ENCODE measurements around the gene SLC22A7. TPM values are rescaled to one million over a fixed set of nuclear protein-coding genes. Genes with fewer than 3 reads are reported as not detected.

The SLC22A7 gene
- total and polyA plus RNA-seq, 2 donors (not counting 1 experiment from before 2014, with no cell fraction given) = not detected

DNA sequence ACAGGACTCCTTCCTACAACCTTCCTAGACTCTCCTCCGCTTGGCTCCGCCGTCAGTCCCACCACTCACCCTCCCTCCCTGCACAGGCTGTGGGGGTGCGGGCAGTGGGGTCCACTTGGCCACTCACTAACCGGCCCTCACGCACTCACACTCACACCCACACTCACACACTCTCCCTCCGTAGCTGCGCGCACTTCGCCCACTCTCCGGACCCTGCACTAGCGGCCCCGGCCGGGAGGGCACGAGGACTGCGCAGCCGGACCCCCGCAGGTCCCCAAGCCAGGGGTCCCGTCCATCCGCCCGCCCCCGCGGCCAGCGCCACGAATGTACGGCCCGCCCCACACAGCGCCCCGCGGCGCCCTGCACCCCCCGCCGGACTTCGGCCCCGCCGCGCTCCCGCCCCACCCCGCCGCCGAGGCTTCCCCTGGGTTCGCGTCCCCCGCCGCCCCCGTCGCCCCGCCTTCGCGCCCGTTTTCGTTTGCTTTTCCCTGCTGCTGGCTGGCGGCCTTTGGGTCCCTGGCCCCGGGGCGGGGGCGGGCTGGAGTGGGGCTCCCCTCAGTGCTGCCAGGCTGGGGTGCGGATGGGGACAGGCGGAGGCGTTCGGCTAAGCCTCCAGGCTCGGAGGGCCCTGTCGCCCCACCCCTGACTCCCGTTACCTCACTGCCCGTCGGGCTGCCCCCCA, 23.0 kb upstream of the SLC22A7 start:
- no peaks in the 10 kb centered on the region for H3K36me3 ChIP-seq (replicated peaks in 1 of 2; ENCODE audit: control extremely low read depth in 1 of 2, control insufficient read depth in 1 of 2, extremely low read depth in 1 of 2, insufficient read depth in 2 of 2, low read length in 1 of 2)
- no peaks in the 10 kb centered on the region for H3K79me2 ChIP-seq (ENCODE audit: control insufficient read depth, insufficient read depth, low read length)
- H3K9me3 ChIP-seq (ENCODE audit: control extremely low read depth in 1 of 3, control insufficient read depth in 2 of 3, insufficient read depth in 1 of 3, low read length in 2 of 3) = peaks cover 0 to 4% (median 0%) of the 10 kb centered on the region in 3 donors
- H3K9me3 Mint-ChIP-seq (ENCODE audit: insufficient read depth) = no peaks in the 10 kb centered on the region
- intact Hi-C loops (cut with micrococcal nuclease) = loop anchor here (2.0 kb wide), 1 partner anchor 34 kb away; the partner anchor contains the start of gene CRIP3
- DNase-seq = peak; percentile 55
- peak overlapping the region; percentile 97 for H3K4me2 ChIP-seq (replicated peaks; ENCODE audit: low read depth, low read length, poor library complexity, severe bottlenecking)
- peak; percentile 11 for ATAC-seq (ENCODE audit: low read depth)
- peaks cover 22% of the 10 kb centered on the region for H3K27me3 Mint-ChIP-seq
- peak overlapping the region; percentile 66 for H3K9ac ChIP-seq (ENCODE audit: low read length)
- TF ChIP-seq, protein P1, sequence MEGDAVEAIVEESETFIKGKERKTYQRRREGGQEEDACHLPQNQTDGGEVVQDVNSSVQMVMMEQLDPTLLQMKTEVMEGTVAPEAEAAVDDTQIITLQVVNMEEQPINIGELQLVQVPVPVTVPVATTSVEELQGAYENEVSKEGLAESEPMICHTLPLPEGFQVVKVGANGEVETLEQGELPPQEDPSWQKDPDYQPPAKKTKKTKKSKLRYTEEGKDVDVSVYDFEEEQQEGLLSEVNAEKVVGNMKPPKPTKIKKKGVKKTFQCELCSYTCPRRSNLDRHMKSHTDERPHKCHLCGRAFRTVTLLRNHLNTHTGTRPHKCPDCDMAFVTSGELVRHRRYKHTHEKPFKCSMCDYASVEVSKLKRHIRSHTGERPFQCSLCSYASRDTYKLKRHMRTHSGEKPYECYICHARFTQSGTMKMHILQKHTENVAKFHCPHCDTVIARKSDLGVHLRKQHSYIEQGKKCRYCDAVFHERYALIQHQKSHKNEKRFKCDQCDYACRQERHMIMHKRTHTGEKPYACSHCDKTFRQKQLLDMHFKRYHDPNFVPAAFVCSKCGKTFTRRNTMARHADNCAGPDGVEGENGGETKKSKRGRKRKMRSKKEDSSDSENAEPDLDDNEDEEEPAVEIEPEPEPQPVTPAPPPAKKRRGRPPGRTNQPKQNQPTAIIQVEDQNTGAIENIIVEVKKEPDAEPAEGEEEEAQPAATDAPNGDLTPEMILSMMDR (IDR thresholded peaks at IDR 0.05) = no peak
- no peak for TF ChIP-seq EZH2 (IDR thresholded peaks at IDR 0.05; ENCODE audit: borderline replicate concordance, insufficient read depth, low read depth, low read length, poor library complexity, severe bottlenecking)
- peaks cover 5% of the 10 kb centered on the region for H4K20me1 ChIP-seq (ENCODE audit: control insufficient read depth, insufficient read depth, low read length, poor library complexity, severe bottlenecking)
- H3K27ac Mint-ChIP-seq = no peak overlapping the region
- H2AFZ ChIP-seq (ENCODE audit: insufficient read depth, low read depth, low read length, poor library complexity, severe bottlenecking) = peak overlapping the region; percentile 70
- ChIA-PET POLR2A (no interaction called here), CTCF (no interaction called here)
- H3K4me3 Mint-ChIP-seq = peak overlapping the region; percentile 84
- no peak overlapping the region for H3K27ac ChIP-seq (ENCODE audit: low read length in 2 of 2)
- H3K4me3 ChIP-seq (ENCODE audit: control extremely low read depth in 1 of 5, extremely low read depth in 1 of 5, insufficient read depth in 1 of 5, low read depth in 2 of 5, low read length in 4 of 5) = peak overlapping the region in 4 of 5 experiments; percentile 48 to 69 (median 57)
- H3K4me1 Mint-ChIP-seq = peaks cover 47% of the 10 kb centered on the region
- peaks cover 0 to 28% (median 8%) of the 10 kb centered on the region in 4 experiments for H3K27me3 ChIP-seq (replicated peaks in 1 of 4; ENCODE audit: control extremely low read depth in 1 of 4, control insufficient read depth in 3 of 4, insufficient read depth in 4 of 4, low read length in 3 of 4)
- 3% methylated on average over 63 of the region's 65 CpGs for WGBS (ENCODE audit: insufficient coverage)
- H3K4me1 ChIP-seq (ENCODE audit: control insufficient read depth in 2 of 2, insufficient read depth in 2 of 2, low read length in 2 of 2) = peaks cover 38 to 45% of the 10 kb centered on the region in 2 donors

Measured in B cell (primary cell).